ENCODE data around the gene MACROD1. TPM values are rescaled to one million over a fixed set of nuclear protein-coding genes. Genes with fewer than 3 reads are reported as not detected.

The MACROD1 gene
- total and polyA plus RNA-seq, 9 of the 15 experiments (the other 6 are each of a cell fraction or from before 2014, with no cell fraction given), result 1.1 to 60.0 (median 26.4) TPM

DNA sequence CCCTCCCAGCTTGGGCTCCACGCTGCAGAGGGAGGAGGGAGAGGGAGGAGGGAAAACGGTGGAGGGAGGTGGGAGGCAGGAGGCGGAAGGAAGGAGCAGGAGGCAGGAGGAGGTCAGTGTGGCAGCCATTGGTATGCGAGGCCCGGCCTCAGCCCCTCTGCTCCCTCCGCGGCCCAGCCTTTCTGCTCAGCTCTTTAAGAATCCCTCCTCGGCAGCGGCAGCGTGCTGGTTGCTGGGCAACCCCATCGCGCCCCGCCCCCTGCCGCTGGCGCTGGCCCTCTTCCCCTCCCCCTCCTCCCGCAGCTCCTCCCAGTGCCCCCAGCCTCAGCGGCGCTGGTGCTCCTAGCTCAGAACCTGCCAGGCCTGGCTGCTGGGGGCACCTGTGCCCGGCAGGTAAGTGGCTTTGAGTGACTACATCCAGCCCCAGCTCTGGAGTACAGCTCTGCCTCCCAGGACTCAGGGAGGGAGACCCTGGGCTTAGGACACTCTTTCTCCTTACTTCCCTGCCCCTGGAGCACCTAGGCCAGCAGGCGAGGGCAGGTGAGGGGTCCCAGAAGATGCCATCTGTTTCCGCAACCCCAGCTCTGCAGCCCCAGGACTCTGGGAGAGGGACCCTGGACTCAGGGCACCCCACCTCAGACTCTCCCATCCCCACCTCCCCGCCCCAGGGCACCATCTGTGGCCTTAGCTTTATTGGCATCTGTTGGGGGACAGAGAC, 137.4 kb downstream of the MACROD1 start:
- TF ChIP-seq, protein P1, sequence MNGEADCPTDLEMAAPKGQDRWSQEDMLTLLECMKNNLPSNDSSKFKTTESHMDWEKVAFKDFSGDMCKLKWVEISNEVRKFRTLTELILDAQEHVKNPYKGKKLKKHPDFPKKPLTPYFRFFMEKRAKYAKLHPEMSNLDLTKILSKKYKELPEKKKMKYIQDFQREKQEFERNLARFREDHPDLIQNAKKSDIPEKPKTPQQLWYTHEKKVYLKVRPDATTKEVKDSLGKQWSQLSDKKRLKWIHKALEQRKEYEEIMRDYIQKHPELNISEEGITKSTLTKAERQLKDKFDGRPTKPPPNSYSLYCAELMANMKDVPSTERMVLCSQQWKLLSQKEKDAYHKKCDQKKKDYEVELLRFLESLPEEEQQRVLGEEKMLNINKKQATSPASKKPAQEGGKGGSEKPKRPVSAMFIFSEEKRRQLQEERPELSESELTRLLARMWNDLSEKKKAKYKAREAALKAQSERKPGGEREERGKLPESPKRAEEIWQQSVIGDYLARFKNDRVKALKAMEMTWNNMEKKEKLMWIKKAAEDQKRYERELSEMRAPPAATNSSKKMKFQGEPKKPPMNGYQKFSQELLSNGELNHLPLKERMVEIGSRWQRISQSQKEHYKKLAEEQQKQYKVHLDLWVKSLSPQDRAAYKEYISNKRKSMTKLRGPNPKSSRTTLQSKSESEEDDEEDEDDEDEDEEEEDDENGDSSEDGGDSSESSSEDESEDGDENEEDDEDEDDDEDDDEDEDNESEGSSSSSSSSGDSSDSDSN (IDR thresholded peaks at IDR 0.05; ENCODE audit: borderline replicate concordance in 1 of 2, low read depth in 2 of 2, low read length in 2 of 2), result no peak
- TF ChIP-seq RFX1 (IDR thresholded peaks at IDR 0.05) (peak; percentile 78), ZNF41 (CRISPR knock-in tag; conservative IDR thresholded peaks at IDR 0.05) (no peak), TEAD2 (tag; IDR thresholded peaks at IDR 0.05) (no peak), ZNF263 (CRISPR knock-in tag; IDR thresholded peaks at IDR 0.05; ENCODE audit: borderline replicate concordance) (peak; percentile 97)
- TF ChIP-seq, protein P2, sequence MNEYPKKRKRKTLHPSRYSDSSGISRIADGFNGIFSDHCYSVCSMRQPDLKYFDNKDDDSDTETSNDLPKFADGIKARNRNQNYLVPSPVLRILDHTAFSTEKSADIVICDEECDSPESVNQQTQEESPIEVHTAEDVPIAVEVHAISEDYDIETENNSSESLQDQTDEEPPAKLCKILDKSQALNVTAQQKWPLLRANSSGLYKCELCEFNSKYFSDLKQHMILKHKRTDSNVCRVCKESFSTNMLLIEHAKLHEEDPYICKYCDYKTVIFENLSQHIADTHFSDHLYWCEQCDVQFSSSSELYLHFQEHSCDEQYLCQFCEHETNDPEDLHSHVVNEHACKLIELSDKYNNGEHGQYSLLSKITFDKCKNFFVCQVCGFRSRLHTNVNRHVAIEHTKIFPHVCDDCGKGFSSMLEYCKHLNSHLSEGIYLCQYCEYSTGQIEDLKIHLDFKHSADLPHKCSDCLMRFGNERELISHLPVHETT (CRISPR knock-in tag; conservative IDR thresholded peaks at IDR 0.05 in 1 of 2, IDR thresholded peaks at IDR 0.05 in 1 of 2), result no peak
- CTCF ChIA-PET (ENCODE audit: low intra/inter-chr PET ratio), result no interaction called here
- Histone ChIP-seq H2AFZ (ENCODE audit: low read depth, low read length) (no peak overlapping the region), H3K27me3 (ENCODE audit: control insufficient read depth in 2 of 2, insufficient read depth in 2 of 2, low read length in 2 of 2) (no peaks in the 10 kb centered on the region), H4K20me1 (replicated peaks; ENCODE audit: control insufficient read depth, insufficient read depth, low read length) (peaks cover 74% of the 10 kb centered on the region), H3K9ac (ENCODE audit: insufficient read depth in 1 of 2, low read depth in 2 of 2, low read length in 2 of 2) (peak overlapping the region in 1 of 2 experiments; percentile 36; a peak in 2 of 4 replicates), H3K4me3 (no peak overlapping the region), H3K9me1 (ENCODE audit: control insufficient read depth, insufficient read depth, low read length) (no peaks in the 10 kb centered on the region), H3K4me2 (ENCODE audit: insufficient read depth, low read length) (no peak overlapping the region), H3K9me3 (replicated peaks; ENCODE audit: control insufficient read depth, insufficient read depth, low read depth, low read length) (no peaks in the 10 kb centered on the region), H3K27ac (ENCODE audit: extremely low read depth, low read depth, low read length) (no peak overlapping the region), H3K79me2 (ENCODE audit: control insufficient read depth, insufficient read depth, low read length) (no peaks in the 10 kb centered on the region), H3K4me1 (replicated peaks in 1 of 2; ENCODE audit: control insufficient read depth in 2 of 2, insufficient read depth in 2 of 2, low read length in 2 of 2) (peaks cover 0 to 38% of the 10 kb centered on the region in 2 experiments; a peak in 2 of 5 replicates), H3K36me3 (ENCODE audit: control insufficient read depth, insufficient read depth, low read length) (no peaks in the 10 kb centered on the region)
- intact Hi-C loops (cut with micrococcal nuclease), result no loop called here
- DNase-seq (ENCODE audit: extremely low read depth in 1 of 4, low spot score in 3 of 4) (peak in 3 of 4 experiments; percentile 46 to 84 (median 75)), ATAC-seq (peak; percentile 76), FAIRE-seq (no peak)
- in situ Hi-C loops (cut with MboI), result no loop called here
- POLR2A ChIA-PET, result interaction anchor here (0.6 kb wide), 2 partner anchors 124 to 733 kb away, joined by 3 to 4 read pairs; no protein-coding TSS in a partner anchor
- BruUV-seq (replicated peaks), result no TSS peak
- WGBS (ENCODE audit: insufficient coverage, low coverage, missing lambda C conversion rate), result 36% methylated on average over 7 of the region's 22 CpGs
